Neural cell (in vitro differentiated cells): ENCODE measurements around the gene TIAM2.

Source experiments
- TF ChIP-seq, protein P1 (sequence below): IDR thresholded peaks from 2 replicates; pipeline ENCODE4 v1.6.1; 2012; ENCODE audit warnings: borderline replicate concordance
- TF ChIP-seq, protein P2 (sequence below): fragments of 450-650 bp; IDR thresholded peaks from 2 replicates; pipeline ENCODE4 v1.5.1; 2014; ENCODE audit warnings: antibody characterized with exemption, mild to moderate bottlenecking, moderate library complexity; ENCODE audit not compliant: poor library complexity, severe bottlenecking

DNA sequence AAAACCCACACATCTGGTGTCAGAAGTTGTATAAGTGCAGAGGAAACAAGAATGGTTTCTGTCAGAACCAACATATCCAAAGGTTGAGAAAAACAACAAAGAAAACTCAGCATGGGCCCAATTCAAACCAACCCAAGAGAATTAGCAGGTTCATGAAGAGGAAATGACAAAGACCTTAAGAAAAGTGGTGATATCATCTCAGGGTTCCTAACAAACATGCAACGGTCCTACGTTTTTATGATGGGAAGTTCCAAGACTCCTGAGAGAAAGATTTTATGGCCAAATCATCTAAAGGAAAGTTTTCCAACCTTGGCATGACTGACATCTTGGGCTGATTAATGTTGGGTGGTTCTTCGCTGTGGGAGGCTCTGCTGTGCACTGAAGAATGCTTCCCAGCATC is 296.2 kb downstream of the TIAM2 start:
- TF ChIP-seq, protein P1, sequence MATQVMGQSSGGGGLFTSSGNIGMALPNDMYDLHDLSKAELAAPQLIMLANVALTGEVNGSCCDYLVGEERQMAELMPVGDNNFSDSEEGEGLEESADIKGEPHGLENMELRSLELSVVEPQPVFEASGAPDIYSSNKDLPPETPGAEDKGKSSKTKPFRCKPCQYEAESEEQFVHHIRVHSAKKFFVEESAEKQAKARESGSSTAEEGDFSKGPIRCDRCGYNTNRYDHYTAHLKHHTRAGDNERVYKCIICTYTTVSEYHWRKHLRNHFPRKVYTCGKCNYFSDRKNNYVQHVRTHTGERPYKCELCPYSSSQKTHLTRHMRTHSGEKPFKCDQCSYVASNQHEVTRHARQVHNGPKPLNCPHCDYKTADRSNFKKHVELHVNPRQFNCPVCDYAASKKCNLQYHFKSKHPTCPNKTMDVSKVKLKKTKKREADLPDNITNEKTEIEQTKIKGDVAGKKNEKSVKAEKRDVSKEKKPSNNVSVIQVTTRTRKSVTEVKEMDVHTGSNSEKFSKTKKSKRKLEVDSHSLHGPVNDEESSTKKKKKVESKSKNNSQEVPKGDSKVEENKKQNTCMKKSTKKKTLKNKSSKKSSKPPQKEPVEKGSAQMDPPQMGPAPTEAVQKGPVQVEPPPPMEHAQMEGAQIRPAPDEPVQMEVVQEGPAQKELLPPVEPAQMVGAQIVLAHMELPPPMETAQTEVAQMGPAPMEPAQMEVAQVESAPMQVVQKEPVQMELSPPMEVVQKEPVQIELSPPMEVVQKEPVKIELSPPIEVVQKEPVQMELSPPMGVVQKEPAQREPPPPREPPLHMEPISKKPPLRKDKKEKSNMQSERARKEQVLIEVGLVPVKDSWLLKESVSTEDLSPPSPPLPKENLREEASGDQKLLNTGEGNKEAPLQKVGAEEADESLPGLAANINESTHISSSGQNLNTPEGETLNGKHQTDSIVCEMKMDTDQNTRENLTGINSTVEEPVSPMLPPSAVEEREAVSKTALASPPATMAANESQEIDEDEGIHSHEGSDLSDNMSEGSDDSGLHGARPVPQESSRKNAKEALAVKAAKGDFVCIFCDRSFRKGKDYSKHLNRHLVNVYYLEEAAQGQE = no peak
- TF ChIP-seq, protein P2, sequence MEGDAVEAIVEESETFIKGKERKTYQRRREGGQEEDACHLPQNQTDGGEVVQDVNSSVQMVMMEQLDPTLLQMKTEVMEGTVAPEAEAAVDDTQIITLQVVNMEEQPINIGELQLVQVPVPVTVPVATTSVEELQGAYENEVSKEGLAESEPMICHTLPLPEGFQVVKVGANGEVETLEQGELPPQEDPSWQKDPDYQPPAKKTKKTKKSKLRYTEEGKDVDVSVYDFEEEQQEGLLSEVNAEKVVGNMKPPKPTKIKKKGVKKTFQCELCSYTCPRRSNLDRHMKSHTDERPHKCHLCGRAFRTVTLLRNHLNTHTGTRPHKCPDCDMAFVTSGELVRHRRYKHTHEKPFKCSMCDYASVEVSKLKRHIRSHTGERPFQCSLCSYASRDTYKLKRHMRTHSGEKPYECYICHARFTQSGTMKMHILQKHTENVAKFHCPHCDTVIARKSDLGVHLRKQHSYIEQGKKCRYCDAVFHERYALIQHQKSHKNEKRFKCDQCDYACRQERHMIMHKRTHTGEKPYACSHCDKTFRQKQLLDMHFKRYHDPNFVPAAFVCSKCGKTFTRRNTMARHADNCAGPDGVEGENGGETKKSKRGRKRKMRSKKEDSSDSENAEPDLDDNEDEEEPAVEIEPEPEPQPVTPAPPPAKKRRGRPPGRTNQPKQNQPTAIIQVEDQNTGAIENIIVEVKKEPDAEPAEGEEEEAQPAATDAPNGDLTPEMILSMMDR = no peak
